ENCODE measurements around the gene CDK15.

Gene CDK15

GRCh38 chr2:201777043-201777442 is 29.3 kb upstream of the CDK15 start:
- no peaks in the 10 kb centered on the region for H3K36me3 ChIP-seq (ENCODE audit: control insufficient read depth, low read depth, low read length)
- no peaks in the 10 kb centered on the region for H3K9me3 ChIP-seq (ENCODE audit: control insufficient read depth, low read depth, low read length)
- H3K27ac ChIP-seq (ENCODE audit: low read length) = no peak overlapping the region
- peaks cover 26% of the 10 kb centered on the region for H3K4me1 ChIP-seq (ENCODE audit: control insufficient read depth, low read depth, low read length)
- no peak overlapping the region for H3K4me3 ChIP-seq (ENCODE audit: low read length)
- no peak overlapping the region for H3K9ac ChIP-seq (ENCODE audit: low read length)
- no peaks in the 10 kb centered on the region for H3K27me3 ChIP-seq (ENCODE audit: control insufficient read depth, insufficient read depth, low read length)

DNA sequence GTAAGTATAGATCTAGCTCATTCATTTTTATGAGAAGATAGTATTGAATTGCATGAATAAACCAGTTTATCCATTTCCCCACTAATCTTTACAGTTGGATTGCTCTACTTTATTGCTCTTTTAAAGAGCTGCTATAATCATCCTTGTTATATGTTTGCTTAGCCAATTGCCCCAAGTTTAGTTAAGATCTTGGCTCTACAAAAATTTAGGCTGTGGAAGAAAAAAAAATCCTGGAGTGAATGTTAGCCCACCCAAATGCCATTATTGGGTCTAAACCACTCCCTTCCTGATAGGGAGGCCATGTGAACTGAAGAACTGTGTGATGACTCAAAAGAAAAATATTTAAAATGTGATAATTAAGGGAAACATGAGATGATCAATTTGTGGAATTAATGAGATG is 28.5 kb upstream of the CDK15 start:
- no peaks in the 10 kb centered on the region for H3K27me3 ChIP-seq (ENCODE audit: control insufficient read depth, insufficient read depth, low read length)
- no peaks in the 10 kb centered on the region for H3K9me3 ChIP-seq (ENCODE audit: control insufficient read depth, low read depth, low read length)
- H3K4me3 ChIP-seq (ENCODE audit: low read length) = no peak overlapping the region
- no peak overlapping the region for H3K27ac ChIP-seq (ENCODE audit: low read length)
- H3K36me3 ChIP-seq (ENCODE audit: control insufficient read depth, low read depth, low read length) = no peaks in the 10 kb centered on the region
- no peak overlapping the region for H3K9ac ChIP-seq (ENCODE audit: low read length)
- H3K4me1 ChIP-seq (ENCODE audit: control insufficient read depth, low read depth, low read length) = peaks cover 24% of the 10 kb centered on the region

- H3K9ac ChIP-seq (ENCODE audit: low read length) = peak overlapping the region; percentile 85
- H3K27me3 ChIP-seq (ENCODE audit: control insufficient read depth, insufficient read depth, low read length) = no peaks in the 10 kb centered on the region
- no peaks in the 10 kb centered on the region for H3K9me3 ChIP-seq (ENCODE audit: control insufficient read depth, low read depth, low read length)
- H3K36me3 ChIP-seq (ENCODE audit: control insufficient read depth, low read depth, low read length) = no peaks in the 10 kb centered on the region
- peak overlapping the region; percentile 57 for H3K27ac ChIP-seq (ENCODE audit: low read length)
- H3K4me1 ChIP-seq (ENCODE audit: control insufficient read depth, low read depth, low read length) = peaks cover 17% of the 10 kb centered on the region
- peak overlapping the region; percentile 82 for H3K4me3 ChIP-seq (ENCODE audit: low read length)
Observed at GRCh38 chr2:201779901-201780673, 26.2 kb upstream of the CDK15 start.

GRCh38 chr2:201780674-201781493 is 25.5 kb upstream of the CDK15 start, which contains the start of gene ALS2:
Gene ALS2, minus strand, starts transcription at chr2:201780933. Its CDS starts 12,048 bp downstream, at chr2:201768885.
- peak within 1 kb of the TSS; percentile 85 for H3K9ac ChIP-seq (ENCODE audit: low read length)
- H3K4me3 ChIP-seq (ENCODE audit: low read length) = peak within 1 kb of the TSS; percentile 82
- H3K4me1 ChIP-seq (ENCODE audit: control insufficient read depth, low read depth, low read length) = peaks cover 17% of the 10 kb centered on the region
- H3K9me3 ChIP-seq (ENCODE audit: control insufficient read depth, low read depth, low read length) = no peaks in the 10 kb centered on the region
- no peaks in the 10 kb centered on the region for H3K27me3 ChIP-seq (ENCODE audit: control insufficient read depth, insufficient read depth, low read length)
- H3K27ac ChIP-seq (ENCODE audit: low read length) = peak within 1 kb of the TSS; percentile 82
- no peaks in the 10 kb centered on the region for H3K36me3 ChIP-seq (ENCODE audit: control insufficient read depth, low read depth, low read length)

- Histone ChIP-seq H3K27ac (ENCODE audit: low read length) (peak overlapping the region; percentile 82), H3K9ac (ENCODE audit: low read length) (peak overlapping the region; percentile 85), H3K27me3 (ENCODE audit: control insufficient read depth, insufficient read depth, low read length) (no peaks in the 10 kb centered on the region), H3K36me3 (ENCODE audit: control insufficient read depth, low read depth, low read length) (no peaks in the 10 kb centered on the region), H3K4me1 (ENCODE audit: control insufficient read depth, low read depth, low read length) (peaks cover 17% of the 10 kb centered on the region), H3K4me3 (ENCODE audit: low read length) (peak overlapping the region; percentile 82), H3K9me3 (ENCODE audit: control insufficient read depth, low read depth, low read length) (no peaks in the 10 kb centered on the region)
Observed at GRCh38 chr2:201781557-201782051, 24.7 kb upstream of the CDK15 start.

- no peak overlapping the region for H3K9ac ChIP-seq (ENCODE audit: low read length)
- no peaks in the 10 kb centered on the region for H3K9me3 ChIP-seq (ENCODE audit: control insufficient read depth, low read depth, low read length)
- no peaks in the 10 kb centered on the region for H3K36me3 ChIP-seq (ENCODE audit: control insufficient read depth, low read depth, low read length)
- H3K27me3 ChIP-seq (ENCODE audit: control insufficient read depth, insufficient read depth, low read length) = no peaks in the 10 kb centered on the region
- H3K4me1 ChIP-seq (ENCODE audit: control insufficient read depth, low read depth, low read length) = peaks cover 8% of the 10 kb centered on the region
- no peak overlapping the region for H3K27ac ChIP-seq (ENCODE audit: low read length)
- no peak overlapping the region for H3K4me3 ChIP-seq (ENCODE audit: low read length)
Observed at GRCh38 chr2:201784563-201784962, 21.8 kb upstream of the CDK15 start.

GRCh38 chr2:201785135-201785534 is 21.2 kb upstream of the CDK15 start:
- Histone ChIP-seq H3K9me3 (ENCODE audit: control insufficient read depth, low read depth, low read length) (no peaks in the 10 kb centered on the region), H3K27me3 (ENCODE audit: control insufficient read depth, insufficient read depth, low read length) (no peaks in the 10 kb centered on the region), H3K36me3 (ENCODE audit: control insufficient read depth, low read depth, low read length) (no peaks in the 10 kb centered on the region), H3K4me1 (ENCODE audit: control insufficient read depth, low read depth, low read length) (peaks cover 4% of the 10 kb centered on the region), H3K9ac (ENCODE audit: low read length) (no peak overlapping the region), H3K4me3 (ENCODE audit: low read length) (no peak overlapping the region), H3K27ac (ENCODE audit: low read length) (no peak overlapping the region)

DNA sequence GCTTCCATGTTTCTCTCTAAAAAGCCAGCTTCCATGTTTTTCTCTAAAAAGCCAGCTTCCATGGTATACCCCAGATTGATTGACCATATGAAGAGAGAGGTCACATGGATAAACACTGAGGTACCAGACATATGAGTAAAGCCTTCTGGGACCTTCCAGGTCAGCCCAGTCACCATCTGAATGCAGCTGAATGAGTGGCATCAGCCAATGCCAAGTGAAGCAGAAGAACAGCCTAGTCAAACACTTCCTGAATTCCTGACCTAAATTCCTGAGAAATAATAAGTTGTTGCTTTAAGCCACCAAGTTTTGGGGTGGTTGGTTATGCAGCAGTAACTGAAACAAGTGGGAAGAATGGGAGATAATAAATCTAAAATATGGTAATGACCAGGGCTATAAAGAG is 19.9 kb upstream of the CDK15 start:
- Histone ChIP-seq H3K27me3 (ENCODE audit: control insufficient read depth, insufficient read depth, low read length) (no peaks in the 10 kb centered on the region), H3K4me3 (ENCODE audit: low read length) (no peak overlapping the region), H3K4me1 (ENCODE audit: control insufficient read depth, low read depth, low read length) (peaks cover 4% of the 10 kb centered on the region), H3K36me3 (ENCODE audit: control insufficient read depth, low read depth, low read length) (no peaks in the 10 kb centered on the region), H3K9me3 (ENCODE audit: control insufficient read depth, low read depth, low read length) (no peaks in the 10 kb centered on the region), H3K9ac (ENCODE audit: low read length) (no peak overlapping the region), H3K27ac (ENCODE audit: low read length) (no peak overlapping the region)

DNA sequence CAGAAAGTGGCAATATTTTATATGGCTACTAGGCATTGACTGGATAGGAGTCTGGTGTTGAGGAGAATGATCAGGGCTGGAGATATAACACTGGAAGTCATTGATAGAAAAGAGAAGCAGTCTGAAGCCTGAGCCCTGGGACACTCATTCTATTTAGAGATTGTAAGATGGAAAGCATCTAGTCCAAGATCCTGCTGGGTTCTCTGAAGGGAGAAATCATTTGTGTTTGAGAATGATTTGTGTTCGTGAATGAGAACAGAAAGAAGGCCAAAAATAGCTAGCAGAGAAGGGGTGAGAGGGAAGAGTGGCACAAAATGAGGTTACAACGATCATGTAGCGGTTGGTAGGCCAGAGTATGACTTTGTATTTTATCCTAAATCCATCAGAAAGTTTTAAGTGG is 18.0 kb upstream of the CDK15 start:
- no peak overlapping the region for H3K4me3 ChIP-seq (ENCODE audit: low read length)
- no peaks in the 10 kb centered on the region for H3K4me1 ChIP-seq (ENCODE audit: control insufficient read depth, low read depth, low read length)
- no peaks in the 10 kb centered on the region for H3K27me3 ChIP-seq (ENCODE audit: control insufficient read depth, insufficient read depth, low read length)
- no peak overlapping the region for H3K9ac ChIP-seq (ENCODE audit: low read length)
- H3K9me3 ChIP-seq (ENCODE audit: control insufficient read depth, low read depth, low read length) = no peaks in the 10 kb centered on the region
- H3K27ac ChIP-seq (ENCODE audit: low read length) = no peak overlapping the region
- no peaks in the 10 kb centered on the region for H3K36me3 ChIP-seq (ENCODE audit: control insufficient read depth, low read depth, low read length)

GRCh38 chr2:201789395-201789794 is 16.9 kb upstream of the CDK15 start:
- Histone ChIP-seq H3K27me3 (ENCODE audit: control insufficient read depth, insufficient read depth, low read length) (no peaks in the 10 kb centered on the region), H3K4me3 (ENCODE audit: low read length) (no peak overlapping the region), H3K9ac (ENCODE audit: low read length) (no peak overlapping the region), H3K9me3 (ENCODE audit: control insufficient read depth, low read depth, low read length) (no peaks in the 10 kb centered on the region), H3K4me1 (ENCODE audit: control insufficient read depth, low read depth, low read length) (no peaks in the 10 kb centered on the region), H3K36me3 (ENCODE audit: control insufficient read depth, low read depth, low read length) (no peaks in the 10 kb centered on the region), H3K27ac (ENCODE audit: low read length) (no peak overlapping the region)

DNA sequence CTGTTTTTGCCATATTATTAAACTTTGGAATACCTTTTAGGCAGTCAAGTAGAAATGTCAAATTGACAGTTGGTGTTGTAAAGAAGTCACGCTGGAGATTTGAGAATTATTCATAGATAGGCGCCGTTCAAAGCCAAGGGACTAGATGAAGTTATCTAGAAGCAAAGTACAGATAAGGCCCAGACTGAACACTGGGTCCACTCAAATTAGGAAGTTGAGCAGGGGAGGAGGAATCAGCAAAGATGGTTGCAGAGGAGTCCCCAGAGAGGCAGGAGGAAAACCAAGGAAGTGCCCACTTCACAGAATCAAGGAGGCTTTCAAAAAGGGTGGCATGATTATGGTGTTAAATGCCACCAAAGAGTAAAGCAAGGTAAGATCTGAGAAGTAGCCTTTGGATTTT is 16.0 kb upstream of the CDK15 start:
- Histone ChIP-seq H3K9ac (ENCODE audit: low read length) (no peak overlapping the region), H3K27me3 (ENCODE audit: control insufficient read depth, insufficient read depth, low read length) (no peaks in the 10 kb centered on the region), H3K9me3 (ENCODE audit: control insufficient read depth, low read depth, low read length) (no peaks in the 10 kb centered on the region), H3K4me3 (ENCODE audit: low read length) (no peak overlapping the region), H3K27ac (ENCODE audit: low read length) (no peak overlapping the region), H3K4me1 (ENCODE audit: control insufficient read depth, low read depth, low read length) (no peaks in the 10 kb centered on the region), H3K36me3 (ENCODE audit: control insufficient read depth, low read depth, low read length) (no peaks in the 10 kb centered on the region)
